GM12878 (cell line): Measurements from ENCODE around the gene MATN4. TPM values are rescaled to one million over a fixed set of nuclear protein-coding genes. Genes with fewer than 3 reads are reported as not detected.

Source experiments
- ATAC-seq: fragments of 200-7000 bp; cut with Tn5 transposase; 3 replicates; pipeline ENCODE4 v1.9.1; 2020; ENCODE audit warnings: mild to moderate bottlenecking, moderate library complexity
- BruUV-seq: library from RNA; stranded (reverse); fragments of 400-500 nt; replicated peaks from 2 replicates; lab custom pipeline; 2021; lab: Mats Ljungman, UMichigan
- CTCF ChIA-PET: fragments of 300-600 bp; sonication (Branson Sonifier 250); formaldehyde crosslinking; extraction: SDS; loops from one replicate; lab custom pipeline; 2021; ENCODE audit warnings: inconsistent platforms; lab: Yijun Ruan, JAX
- POLR2A ChIA-PET: fragments of 350-600 bp; formaldehyde crosslinking; extraction: SDS; loops from one replicate; lab custom pipeline; 2021; ENCODE audit warnings: inconsistent platforms; lab: Charles Lee
- RAD21 ChIA-PET: fragments of 300-600 bp; sonication (Branson Sonifier 250); formaldehyde crosslinking; loops from one replicate; lab custom pipeline; 2023; ENCODE audit warnings: antibody characterized with exemption; ENCODE audit not compliant: unreplicated experiment; lab: Charles Lee
- SMC1A ChIA-PET: fragments of 300-600 bp; sonication (Branson Sonifier 250); formaldehyde crosslinking; loops from one replicate; lab custom pipeline; 2023; ENCODE audit not compliant: unreplicated experiment, uncharacterized antibody; lab: Charles Lee
- DNase-seq: peaks from one replicate; pipeline ENCODE4 v3.0.0-alpha.2; 2011; ENCODE audit warnings: low read depth, low spot score
- FAIRE-seq: peaks from 3 replicates; lab custom pipeline; 2011; peaks lifted over from hg19 to GRCh38; lab: Jason Lieb, UNC
- H2AFZ ChIP-seq: 2 replicates; pipeline ENCODE4 v1.6.0; 2011; ENCODE audit warnings: low read depth, low read length, control low read depth; ENCODE audit not compliant: control insufficient read depth
- H3K27ac ChIP-seq: 2 replicates; pipeline ENCODE4 v1.5.1; 2011; ENCODE audit warnings: control low read depth; ENCODE audit not compliant: control insufficient read depth, insufficient read depth
- H3K27me3 ChIP-seq, 2 experiments: replicated peaks in 1 of 2; 2 replicates each; pipeline versions ENCODE4 v1.6.0 to v1.6.1; 2011; ENCODE audit warnings: low read length in 1 of 2; ENCODE audit not compliant: control insufficient read depth in 2 of 2, insufficient read depth in 2 of 2
- H3K36me3 ChIP-seq, 2 experiments: 2 replicates each; pipeline ENCODE4 v1.5.1; 2011; ENCODE audit warnings: low read length in 1 of 2; ENCODE audit not compliant: control insufficient read depth in 2 of 2, insufficient read depth in 2 of 2
- H3K4me1 ChIP-seq: 2 replicates; pipeline ENCODE4 v1.6.1; 2011; ENCODE audit warnings: mild to moderate bottlenecking, low read length, moderate library complexity, mixed read lengths; ENCODE audit not compliant: control insufficient read depth, insufficient read depth
- H3K4me2 ChIP-seq: 2 replicates; pipeline ENCODE4 v1.6.0; 2011; ENCODE audit warnings: control low read depth; ENCODE audit not compliant: control insufficient read depth, insufficient read depth
- H3K4me3 ChIP-seq: fragments of 200-600 bp; sonication (generic); 2 replicates; pipeline ENCODE4 v1.5.1; 2016
- H3K79me2 ChIP-seq: 2 replicates; pipeline ENCODE4 v1.6.0; 2011; ENCODE audit warnings: low read length; ENCODE audit not compliant: control insufficient read depth, insufficient read depth
- H3K9ac ChIP-seq: 2 replicates; pipeline ENCODE4 v1.8.0; 2011; ENCODE audit warnings: low read length, control low read depth, mixed read lengths; ENCODE audit not compliant: control insufficient read depth, insufficient read depth
- H3K9me3 ChIP-seq: replicated peaks from 3 replicates; pipeline ENCODE4 v1.5.1; 2011; ENCODE audit warnings: mild to moderate bottlenecking, low read length; ENCODE audit not compliant: control insufficient read depth, insufficient read depth
- H4K20me1 ChIP-seq: 2 replicates; pipeline ENCODE4 v1.6.0; 2011; ENCODE audit not compliant: control insufficient read depth, insufficient read depth
- ATF7 ChIP-seq: fragments of 450-650 bp; IDR thresholded peaks from 2 replicates; pipeline ENCODE4 v1.6.1; 2016; ENCODE audit warnings: low read depth, mild to moderate bottlenecking
- BACH1 ChIP-seq: fragments of 450-650 bp; IDR thresholded peaks from 2 replicates; pipeline ENCODE4 v1.6.1; 2017; ENCODE audit warnings: mild to moderate bottlenecking, borderline replicate concordance
- BRCA1 ChIP-seq: IDR thresholded peaks from 2 replicates; pipeline ENCODE4 v1.6.1; 2011; ENCODE audit warnings: low read depth, low read length, improper control_type of control experiment
- CEBPB ChIP-seq, 2 experiments: fragments of 150-350 bp in 1 of 2; IDR thresholded peaks; 2 replicates each; pipeline ENCODE4 v1.6.1; 2012 to 2014; ENCODE audit warnings: low read depth in 2 of 2, low read length in 2 of 2, borderline replicate concordance in 1 of 2, inconsistent platforms in 1 of 2
- GATAD2B ChIP-seq: fragments of 450-650 bp; conservative IDR thresholded peaks from 2 replicates; pipeline ENCODE4 v1.6.1; 2017; ENCODE audit warnings: low read depth, mild to moderate bottlenecking, moderate library complexity
- HCFC1 ChIP-seq: fragments of 150-350 bp; IDR thresholded peaks from 2 replicates; pipeline ENCODE4 v1.6.1; 2014; ENCODE audit warnings: low read length
- LARP7 ChIP-seq: fragments of 450-650 bp; IDR thresholded peaks from 2 replicates; pipeline ENCODE4 v1.6.1; 2017; ENCODE audit warnings: mild to moderate bottlenecking
- MEF2A ChIP-seq: IDR thresholded peaks from 2 replicates; pipeline ENCODE4 v1.6.1; 2011; ENCODE audit warnings: low read depth, mild to moderate bottlenecking, low read length, moderate library complexity; ENCODE audit not compliant: insufficient read depth
- NBN ChIP-seq: fragments of 450-650 bp; IDR thresholded peaks from 2 replicates; pipeline ENCODE4 v1.6.1; 2016
- NR2C2 ChIP-seq: IDR thresholded peaks from 2 replicates; pipeline ENCODE4 v1.6.1; 2011; ENCODE audit warnings: borderline replicate concordance, low read depth; ENCODE audit not compliant: control insufficient read depth, insufficient read length
- PAX5 ChIP-seq: IDR thresholded peaks from 2 replicates; pipeline ENCODE4 v1.6.1; 2011; ENCODE audit warnings: low read depth, low read length, borderline replicate concordance
- RAD51 ChIP-seq: fragments of 450-650 bp; IDR thresholded peaks from 2 replicates; pipeline ENCODE4 v1.6.1; 2016; ENCODE audit warnings: moderate library complexity, mild to moderate bottlenecking, inconsistent platforms
- RFX5 ChIP-seq: IDR thresholded peaks from 2 replicates; pipeline ENCODE4 v1.6.1; 2011; ENCODE audit warnings: low read depth, low read length, improper control_type of control experiment
- YY1 ChIP-seq: IDR thresholded peaks from 2 replicates; pipeline ENCODE4 v1.6.1; 2011; ENCODE audit warnings: low read depth, mild to moderate bottlenecking, low read length
- WGBS: methylation state at CpG from one replicate; pipeline ENCODE4 v1.1.6; 2016; ENCODE audit warnings: low lambda C conversion rate; ENCODE audit not compliant: insufficient replicate concordance, insufficient coverage; ENCODE audit errors: missing lambda C conversion rate; 5-methylcytosine and 5-hydroxymethylcytosine counted together
- in situ Hi-C: fragments of 300-500 bp; cut with MboI; formaldehyde crosslinking; loops from 9 replicates; pipeline ENCODE4 v1.14.3; 2018; ENCODE audit warnings: mixed read lengths
- intact Hi-C: fragments of 100-400 bp; cut with micrococcal nuclease; formaldehyde crosslinking; loops from one replicate; pipeline ENCODE4 v1.14.2; 2022; ENCODE audit not compliant: unreplicated experiment
- polyA plus RNA-seq, 11 experiments: library from polyadenylated mRNA; depleted of rRNA in 4 of 11; unstranded in 6 of 11; stranded (reverse) in 5 of 11; fragments of >200 nt; fragmentation: Nextera tagmentation in 4 of 11; fragmentation: Illumina TruSeq in 1 of 11; extraction: Ambion mirVana in 4 of 11; extraction: Trizol in 1 of 11; gene quantifications; 1 replicate in 1 of 11; 2 replicates in 10 of 11; pipeline versions ENCODE4 v1.2.1 to v1.2.3, GENCODE V29; 2011 to 2016; ENCODE audit warnings: inconsistent platforms in 2 of 11, missing spikeins in 2 of 11, low read depth in 1 of 11
- total RNA-seq, 4 experiments: library from RNA; depleted of rRNA in 3 of 4; stranded (reverse); fragments of >200 nt in 3 of 4; fragmentation: Illumina TruSeq in 1 of 4; extraction: Trizol in 1 of 4; gene quantifications; 2 replicates each; pipeline versions ENCODE4 v1.2.1 to v1.2.3, GENCODE V29; 2013 to 2021
- TF ChIP-seq, protein P1 (sequence below): IDR thresholded peaks from 2 replicates; pipeline ENCODE4 v1.6.1; 2011; ENCODE audit warnings: low read depth, mild to moderate bottlenecking, low read length, moderate library complexity, borderline replicate concordance; ENCODE audit errors: extremely low read depth
- TF ChIP-seq, protein P2 (sequence below): fragments of 450-650 bp; formaldehyde crosslinking; IDR thresholded peaks from 2 replicates; pipeline ENCODE4 v1.4.0; 2020; ENCODE audit warnings: mild to moderate bottlenecking, moderate library complexity
- TF ChIP-seq, protein P3 (sequence below): fragments of 450-650 bp; conservative IDR thresholded peaks from 2 replicates; pipeline ENCODE4 v1.6.1; 2017; ENCODE audit warnings: mild to moderate bottlenecking, moderate library complexity
- TF ChIP-seq, protein P4 (sequence below): IDR thresholded peaks from 2 replicates; pipeline ENCODE4 v1.6.1; 2012; ENCODE audit warnings: low read depth, low read length, improper control_type of control experiment

Gene MATN4
- total and polyA plus RNA-seq, 10 of the 15 experiments (the other 5 are each of a cell fraction or from before 2014, with no cell fraction given) = 0.10 to 0.15 TPM; not detected in 8

DNA sequence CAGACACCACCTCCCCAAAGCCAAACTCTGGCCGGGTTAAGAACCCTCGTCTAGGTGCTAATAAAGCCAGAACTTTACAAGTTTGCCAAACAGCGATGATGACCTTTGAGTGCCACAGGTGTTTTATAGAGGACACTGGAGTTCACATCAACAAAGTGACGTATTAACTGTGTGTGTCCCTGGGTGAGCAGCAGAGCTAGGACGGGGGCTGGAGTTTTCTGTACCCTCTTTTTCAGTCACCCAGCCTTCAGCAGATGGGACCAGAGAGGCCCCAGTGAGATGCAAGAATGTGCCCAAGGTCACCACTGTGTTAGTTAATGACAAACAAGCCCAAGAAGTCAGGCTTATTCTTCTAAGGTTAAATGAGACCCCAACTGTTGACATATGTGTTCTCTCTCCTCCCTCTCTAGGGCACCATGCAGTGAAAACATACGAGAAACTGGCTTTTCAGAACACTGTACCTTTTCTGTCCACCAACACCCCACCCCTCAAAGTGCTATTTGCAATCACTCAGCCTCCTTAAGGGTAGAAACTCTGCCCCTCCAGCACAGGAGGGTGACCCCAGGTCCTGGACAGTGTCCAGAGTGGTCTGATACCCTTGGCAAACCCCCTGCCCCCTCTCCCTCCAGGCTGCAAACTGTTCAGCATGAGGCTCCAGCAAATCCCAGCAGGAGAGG is 34.9 kb upstream of the MATN4 start:
- Histone ChIP-seq H3K4me3 (no peak overlapping the region), H2AFZ (no peak overlapping the region), H4K20me1 (peaks cover 2% of the 10 kb centered on the region; the same call in 1 of the 2 replicates), H3K79me2 (no peaks in the 10 kb centered on the region), H3K27ac (no peak overlapping the region), H3K9ac (no peak overlapping the region), H3K4me1 (peaks cover 6% of the 10 kb centered on the region), H3K9me3 (no peaks in the 10 kb centered on the region), H3K4me2 (no peak overlapping the region), H3K36me3 (no peaks in the 10 kb centered on the region), H3K27me3 (0 out of 4 replicates have a peak, but pooled peaks cover 0 to 6% of the 10 kb centered on the region in 2 experiments)
- ChIA-PET SMC1A (interaction anchor here (1.4 kb wide), 1 partner anchor 24 kb away, joined by 3 read pairs; no protein-coding TSS in a partner anchor), RAD21 (no interaction called here), CTCF (no interaction called here), POLR2A (no interaction called here)
- WGBS = 27% methylated on average over 6 of the region's 6 CpGs
- intact Hi-C loops = no loop called here
- no peak for ATAC-seq
- in situ Hi-C loops = no loop called here
- no peak for DNase-seq
- BruUV-seq = no TSS peak
- FAIRE-seq = no peak
- TF ChIP-seq RFX5 (no peak), BRCA1 (no peak), CEBPB (IDR thresholded peaks at IDR 0.05; ENCODE audit: borderline replicate concordance in 1 of 2, low read depth in 2 of 2, low read length in 2 of 2) (no peak), NBN (no peak), BACH1 (no peak), MEF2A (no peak), LARP7 (no peak), ATF7 (no peak), PAX5 (no peak), NR2C2 (no peak), GATAD2B (no peak), RAD51 (no peak), HCFC1 (no peak), YY1 (no peak)
- TF ChIP-seq, protein P1, sequence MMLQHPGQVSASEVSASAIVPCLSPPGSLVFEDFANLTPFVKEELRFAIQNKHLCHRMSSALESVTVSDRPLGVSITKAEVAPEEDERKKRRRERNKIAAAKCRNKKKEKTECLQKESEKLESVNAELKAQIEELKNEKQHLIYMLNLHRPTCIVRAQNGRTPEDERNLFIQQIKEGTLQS = no peak
- TF ChIP-seq, protein P2, sequence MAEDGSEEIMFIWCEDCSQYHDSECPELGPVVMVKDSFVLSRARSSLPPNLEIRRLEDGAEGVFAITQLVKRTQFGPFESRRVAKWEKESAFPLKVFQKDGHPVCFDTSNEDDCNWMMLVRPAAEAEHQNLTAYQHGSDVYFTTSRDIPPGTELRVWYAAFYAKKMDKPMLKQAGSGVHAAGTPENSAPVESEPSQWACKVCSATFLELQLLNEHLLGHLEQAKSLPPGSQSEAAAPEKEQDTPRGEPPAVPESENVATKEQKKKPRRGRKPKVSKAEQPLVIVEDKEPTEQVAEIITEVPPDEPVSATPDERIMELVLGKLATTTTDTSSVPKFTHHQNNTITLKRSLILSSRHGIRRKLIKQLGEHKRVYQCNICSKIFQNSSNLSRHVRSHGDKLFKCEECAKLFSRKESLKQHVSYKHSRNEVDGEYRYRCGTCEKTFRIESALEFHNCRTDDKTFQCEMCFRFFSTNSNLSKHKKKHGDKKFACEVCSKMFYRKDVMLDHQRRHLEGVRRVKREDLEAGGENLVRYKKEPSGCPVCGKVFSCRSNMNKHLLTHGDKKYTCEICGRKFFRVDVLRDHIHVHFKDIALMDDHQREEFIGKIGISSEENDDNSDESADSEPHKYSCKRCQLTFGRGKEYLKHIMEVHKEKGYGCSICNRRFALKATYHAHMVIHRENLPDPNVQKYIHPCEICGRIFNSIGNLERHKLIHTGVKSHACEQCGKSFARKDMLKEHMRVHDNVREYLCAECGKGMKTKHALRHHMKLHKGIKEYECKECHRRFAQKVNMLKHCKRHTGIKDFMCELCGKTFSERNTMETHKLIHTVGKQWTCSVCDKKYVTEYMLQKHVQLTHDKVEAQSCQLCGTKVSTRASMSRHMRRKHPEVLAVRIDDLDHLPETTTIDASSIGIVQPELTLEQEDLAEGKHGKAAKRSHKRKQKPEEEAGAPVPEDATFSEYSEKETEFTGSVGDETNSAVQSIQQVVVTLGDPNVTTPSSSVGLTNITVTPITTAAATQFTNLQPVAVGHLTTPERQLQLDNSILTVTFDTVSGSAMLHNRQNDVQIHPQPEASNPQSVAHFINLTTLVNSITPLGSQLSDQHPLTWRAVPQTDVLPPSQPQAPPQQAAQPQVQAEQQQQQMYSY (CRISPR knock-in tag) = no peak
- TF ChIP-seq, protein P3, sequence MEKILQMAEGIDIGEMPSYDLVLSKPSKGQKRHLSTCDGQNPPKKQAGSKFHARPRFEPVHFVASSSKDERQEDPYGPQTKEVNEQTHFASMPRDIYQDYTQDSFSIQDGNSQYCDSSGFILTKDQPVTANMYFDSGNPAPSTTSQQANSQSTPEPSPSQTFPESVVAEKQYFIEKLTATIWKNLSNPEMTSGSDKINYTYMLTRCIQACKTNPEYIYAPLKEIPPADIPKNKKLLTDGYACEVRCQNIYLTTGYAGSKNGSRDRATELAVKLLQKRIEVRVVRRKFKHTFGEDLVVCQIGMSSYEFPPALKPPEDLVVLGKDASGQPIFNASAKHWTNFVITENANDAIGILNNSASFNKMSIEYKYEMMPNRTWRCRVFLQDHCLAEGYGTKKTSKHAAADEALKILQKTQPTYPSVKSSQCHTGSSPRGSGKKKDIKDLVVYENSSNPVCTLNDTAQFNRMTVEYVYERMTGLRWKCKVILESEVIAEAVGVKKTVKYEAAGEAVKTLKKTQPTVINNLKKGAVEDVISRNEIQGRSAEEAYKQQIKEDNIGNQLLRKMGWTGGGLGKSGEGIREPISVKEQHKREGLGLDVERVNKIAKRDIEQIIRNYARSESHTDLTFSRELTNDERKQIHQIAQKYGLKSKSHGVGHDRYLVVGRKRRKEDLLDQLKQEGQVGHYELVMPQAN = no peak
- TF ChIP-seq, protein P4, sequence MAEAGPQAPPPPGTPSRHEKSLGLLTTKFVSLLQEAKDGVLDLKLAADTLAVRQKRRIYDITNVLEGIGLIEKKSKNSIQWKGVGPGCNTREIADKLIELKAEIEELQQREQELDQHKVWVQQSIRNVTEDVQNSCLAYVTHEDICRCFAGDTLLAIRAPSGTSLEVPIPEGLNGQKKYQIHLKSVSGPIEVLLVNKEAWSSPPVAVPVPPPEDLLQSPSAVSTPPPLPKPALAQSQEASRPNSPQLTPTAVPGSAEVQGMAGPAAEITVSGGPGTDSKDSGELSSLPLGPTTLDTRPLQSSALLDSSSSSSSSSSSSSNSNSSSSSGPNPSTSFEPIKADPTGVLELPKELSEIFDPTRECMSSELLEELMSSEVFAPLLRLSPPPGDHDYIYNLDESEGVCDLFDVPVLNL = no peak
